ENCODE measurements around the gene CD40. TPM values are rescaled to one million over a fixed set of nuclear protein-coding genes. Genes with fewer than 3 reads are reported as not detected.

CD40 gene
- total and polyA plus RNA-seq, 12 donors, result 4.5 to 20.5 (median 9.4) TPM

- no peaks in the 10 kb centered on the region for H3K27me3 ChIP-seq
- no peak overlapping the region for H3K4me3 ChIP-seq
- WGBS, 4 donors, result 75 to 83% (median 82%) methylated on average over 7 of the region's 7 CpGs
- no peak for DNase-seq
- H3K36me3 ChIP-seq (replicated peaks in 1 of 2), result no peaks in the 10 kb centered on the region
- intact Hi-C loops (cut with DNase I), result no loop called here
- no peaks in the 10 kb centered on the region for H3K9me3 ChIP-seq (replicated peaks in 1 of 3)
- no peaks in the 10 kb centered on the region for H3K4me1 ChIP-seq (replicated peaks in 1 of 2)
- no peak overlapping the region for H3K27ac ChIP-seq
- no peak for TF ChIP-seq POLR2A (IDR thresholded peaks at IDR 0.05)
- TF ChIP-seq, protein P1, sequence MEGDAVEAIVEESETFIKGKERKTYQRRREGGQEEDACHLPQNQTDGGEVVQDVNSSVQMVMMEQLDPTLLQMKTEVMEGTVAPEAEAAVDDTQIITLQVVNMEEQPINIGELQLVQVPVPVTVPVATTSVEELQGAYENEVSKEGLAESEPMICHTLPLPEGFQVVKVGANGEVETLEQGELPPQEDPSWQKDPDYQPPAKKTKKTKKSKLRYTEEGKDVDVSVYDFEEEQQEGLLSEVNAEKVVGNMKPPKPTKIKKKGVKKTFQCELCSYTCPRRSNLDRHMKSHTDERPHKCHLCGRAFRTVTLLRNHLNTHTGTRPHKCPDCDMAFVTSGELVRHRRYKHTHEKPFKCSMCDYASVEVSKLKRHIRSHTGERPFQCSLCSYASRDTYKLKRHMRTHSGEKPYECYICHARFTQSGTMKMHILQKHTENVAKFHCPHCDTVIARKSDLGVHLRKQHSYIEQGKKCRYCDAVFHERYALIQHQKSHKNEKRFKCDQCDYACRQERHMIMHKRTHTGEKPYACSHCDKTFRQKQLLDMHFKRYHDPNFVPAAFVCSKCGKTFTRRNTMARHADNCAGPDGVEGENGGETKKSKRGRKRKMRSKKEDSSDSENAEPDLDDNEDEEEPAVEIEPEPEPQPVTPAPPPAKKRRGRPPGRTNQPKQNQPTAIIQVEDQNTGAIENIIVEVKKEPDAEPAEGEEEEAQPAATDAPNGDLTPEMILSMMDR (IDR thresholded peaks at IDR 0.05), result no peak
Measured at GRCh38 chr20:46164254-46164653, 46.1 kb downstream of the CD40 start.

GRCh38 chr20:46167080-46167479, 49.0 kb downstream of the CD40 start:
- TF ChIP-seq POLR2A (IDR thresholded peaks at IDR 0.05), result no peak
- TF ChIP-seq, protein P1 (IDR thresholded peaks at IDR 0.05), result no peak
- no peaks in the 10 kb centered on the region for H3K4me1 ChIP-seq (replicated peaks in 1 of 2)
- H3K9me3 ChIP-seq (replicated peaks in 1 of 3), result no peaks in the 10 kb centered on the region
- DNase-seq, result no peak
- no peak overlapping the region for H3K4me3 ChIP-seq
- no peak overlapping the region for H3K27ac ChIP-seq
- intact Hi-C loops (cut with DNase I), result no loop called here
- H3K27me3 ChIP-seq, result no peaks in the 10 kb centered on the region
- H3K36me3 ChIP-seq (replicated peaks in 1 of 2), result no peaks in the 10 kb centered on the region

DNA sequence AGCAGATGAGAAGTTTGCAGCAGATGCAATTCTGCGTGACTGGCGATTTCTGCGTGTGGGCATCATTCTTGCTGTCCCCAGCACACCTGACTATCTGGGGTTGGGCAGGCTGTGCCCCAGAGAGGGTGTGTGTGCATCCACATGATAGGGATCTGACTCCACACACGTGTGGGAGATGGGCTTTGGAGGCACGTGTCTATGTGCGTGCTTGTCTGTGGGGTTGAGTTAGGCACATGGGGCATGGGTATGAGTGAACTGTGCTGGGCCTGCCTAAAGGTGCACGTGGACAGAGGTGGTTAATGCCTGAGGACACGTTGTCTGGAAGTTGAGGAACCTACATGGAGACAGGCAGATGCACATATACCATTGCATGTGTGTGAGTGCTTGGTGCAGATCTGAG, 50.3 kb downstream of the CD40 start:
- Histone ChIP-seq H3K36me3 (replicated peaks in 1 of 2) (no peaks in the 10 kb centered on the region), H3K9me3 (replicated peaks in 1 of 3) (no peaks in the 10 kb centered on the region), H3K27me3 (peaks cover 1% of the 10 kb centered on the region), H3K4me3 (no peak overlapping the region), H3K4me1 (replicated peaks in 1 of 2) (no peaks in the 10 kb centered on the region), H3K27ac (no peak overlapping the region)
- WGBS, 4 donors, result 65 to 78% (median 67%) methylated on average over 4 to 8 of the region's 8 CpGs
- no peak for DNase-seq
- intact Hi-C loops (cut with DNase I), result no loop called here
- TF ChIP-seq, protein P1 (IDR thresholded peaks at IDR 0.05), result no peak
- TF ChIP-seq POLR2A (IDR thresholded peaks at IDR 0.05), result no peak

DNA sequence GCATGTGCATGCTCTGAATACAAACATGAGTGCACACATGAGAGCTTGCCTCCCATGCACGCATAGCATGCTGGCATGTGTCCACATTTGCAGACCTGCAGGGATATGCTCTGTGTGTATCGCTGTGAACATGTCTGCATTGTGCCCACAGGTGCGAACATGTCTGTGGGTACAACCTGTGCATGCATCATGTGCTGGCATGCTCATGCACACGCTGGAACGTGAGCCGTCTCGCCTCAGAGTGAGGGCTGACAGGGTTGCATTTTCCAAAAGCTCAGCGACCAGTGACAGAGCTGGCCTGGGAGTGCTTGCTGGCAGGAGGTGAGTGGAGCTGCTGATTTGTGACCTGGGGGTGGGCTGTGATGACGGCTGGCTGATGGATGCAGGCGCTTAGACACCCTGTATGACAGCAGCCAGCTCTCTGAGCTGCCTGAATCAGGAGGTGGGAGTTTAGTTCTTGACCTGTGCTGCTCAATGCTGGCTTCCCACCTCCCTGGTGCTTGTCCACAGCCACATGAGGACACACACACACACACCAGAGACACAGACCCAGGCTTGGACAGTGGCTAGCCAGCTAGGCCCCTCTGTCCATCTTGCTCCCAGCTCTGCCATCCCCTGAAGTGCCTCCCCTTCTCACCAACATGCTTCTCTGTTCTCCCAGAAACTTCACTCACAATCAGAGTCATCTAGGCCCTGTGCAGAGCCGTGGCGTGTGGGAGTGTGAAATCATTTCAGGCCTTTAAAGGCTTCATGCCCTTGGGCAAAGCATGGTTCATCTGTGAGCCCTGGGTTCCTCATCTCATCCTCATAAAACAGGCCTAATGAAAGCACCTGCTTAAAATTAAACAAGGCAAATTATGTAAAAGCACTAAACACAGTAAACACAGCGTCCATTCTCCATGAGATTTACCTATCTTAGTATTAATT, 51.4 kb downstream of the CD40 start:
- intact Hi-C loops (cut with DNase I), result loop anchor here (5.0 to 10.0 kb wide), 3 partner anchors 37 to 155 kb away; partner anchors contain the start of gene SLC12A5 (in 1 of the 2)
- 66 to 80% (median 71%) methylated on average over 9 to 13 of the region's 13 CpGs for WGBS, 4 donors
- peaks cover 11% of the 10 kb centered on the region for H3K27me3 ChIP-seq

More for the DNA sequence above, 51.4 kb downstream of the CD40 start:
- H3K4me1 ChIP-seq (replicated peaks in 1 of 2), result no peaks in the 10 kb centered on the region
- no peak for TF ChIP-seq POLR2A (IDR thresholded peaks at IDR 0.05)
- TF ChIP-seq, protein P1 (IDR thresholded peaks at IDR 0.05), result no peak
- DNase-seq, result no peak
- H3K36me3 ChIP-seq (replicated peaks in 1 of 2), result no peaks in the 10 kb centered on the region
- no peaks in the 10 kb centered on the region for H3K9me3 ChIP-seq (replicated peaks in 1 of 3)
- H3K27ac ChIP-seq, result no peak overlapping the region
- no peak overlapping the region for H3K4me3 ChIP-seq
